ENCODE data around the gene SCGB1D4. TPM values are rescaled to one million over a fixed set of nuclear protein-coding genes. Genes with fewer than 3 reads are reported as not detected.

SCGB1D4 gene
- total and polyA plus RNA-seq, 2 of the 4 experiments (the other 2 are of a cell fraction): not detected

GRCh38 chr11:62306227-62306626 lies 7.4 kb upstream of the SCGB1D4 start:
- H2BK15ac ChIP-seq (ENCODE audit: low read depth, low read length): no peak overlapping the region
- H3K27me3 ChIP-seq (ENCODE audit: control insufficient read depth, insufficient read depth, low read length): no peaks in the 10 kb centered on the region
- H3K4me3 ChIP-seq (ENCODE audit: insufficient read depth, low read depth, low read length): no peak overlapping the region
- no peak overlapping the region for H2AK5ac ChIP-seq (ENCODE audit: low read depth, low read length)
- H3K27ac ChIP-seq (ENCODE audit: insufficient read depth, low read length): no peak overlapping the region
- TF ChIP-seq CHD1 (IDR thresholded peaks at IDR 0.05; ENCODE audit: low read depth, low read length) (no peak), RAD21 (IDR thresholded peaks at IDR 0.05; ENCODE audit: low read length) (no peak), CEBPB (IDR thresholded peaks at IDR 0.05; ENCODE audit: low read depth, low read length) (no peak), MAFK (IDR thresholded peaks at IDR 0.05; ENCODE audit: low read depth, low read length) (no peak), USF2 (IDR thresholded peaks at IDR 0.05; ENCODE audit: low read depth, low read length) (no peak), FOS (IDR thresholded peaks at IDR 0.05; ENCODE audit: low read depth, low read length) (no peak), MAZ (IDR thresholded peaks at IDR 0.05; ENCODE audit: borderline replicate concordance, low read depth, low read length) (no peak)
- H2AK9ac ChIP-seq (replicated peaks; ENCODE audit: low read depth, low read length, poor library complexity): no peak overlapping the region
- no peak overlapping the region for H3K18ac ChIP-seq (ENCODE audit: low read depth, low read length)
- no peak overlapping the region for H3K14ac ChIP-seq (replicated peaks; ENCODE audit: low read depth, low read length)
- H2BK120ac ChIP-seq (ENCODE audit: low read depth, low read length): no peak overlapping the region
- H4K8ac ChIP-seq (ENCODE audit: low read depth in 2 of 2, low read length in 2 of 2): no peak overlapping the region
- ATAC-seq (ENCODE audit: low read depth) (no peak), DNase-seq (no peak)
- no TSS peak for BruUV-seq (replicated peaks)
- H3K4me1 ChIP-seq (ENCODE audit: control insufficient read depth, insufficient read depth, low read length): no peaks in the 10 kb centered on the region
- dilution Hi-C loops (cut with HindIII; ENCODE audit: low sequenced_read_pairs, unreplicated experiment): no loop called here
- no CpG with 5 or more reads among the region's 6 CpGs for WGBS, 2 experiments (ENCODE audit: extremely low coverage in 2 of 2, insufficient read length in 1 of 2)
- POLR2A ChIA-PET (ENCODE audit: unreplicated experiment): no interaction called here
- no peaks in the 10 kb centered on the region for H3K36me3 ChIP-seq (ENCODE audit: control insufficient read depth, insufficient read depth, low read length)
- no peak overlapping the region for H3K23ac ChIP-seq (ENCODE audit: low read depth, low read length)
- H4K91ac ChIP-seq (ENCODE audit: insufficient read depth, low read depth, low read length): no peak overlapping the region
- no peaks in the 10 kb centered on the region for H4K20me1 ChIP-seq (ENCODE audit: insufficient read depth, low read length)
- H4K5ac ChIP-seq (ENCODE audit: low read depth, low read length): no peak overlapping the region
- H3K56ac ChIP-seq (ENCODE audit: extremely low read depth, insufficient read depth, low read length): no peak overlapping the region
- H3K4me2 ChIP-seq (ENCODE audit: low read depth, low read length): no peak overlapping the region
- in situ Hi-C loops (cut with MboI; ENCODE audit: low sequenced_read_pairs): loop anchor here (25.0 kb wide), 1 partner anchor 444 kb away; no protein-coding TSS in a partner anchor
- no peak overlapping the region for H2AFZ ChIP-seq (replicated peaks; ENCODE audit: low read length, poor library complexity)
- H3K9me1 ChIP-seq (ENCODE audit: insufficient read depth, low read length): no peaks in the 10 kb centered on the region
- no peaks in the 10 kb centered on the region for H3K9me3 ChIP-seq (ENCODE audit: control insufficient read depth, insufficient read depth, low read length)
- no peaks in the 10 kb centered on the region for H3K79me1 ChIP-seq (ENCODE audit: low read depth in 1 of 2, low read length in 2 of 2)
- CTCF ChIA-PET: no interaction called here
- H3K4ac ChIP-seq (ENCODE audit: low read depth, low read length): no peak overlapping the region
- intact Hi-C loops (cut with micrococcal nuclease): no loop called here
- H3K9ac ChIP-seq (ENCODE audit: low read depth, low read length): no peak overlapping the region
- no peak overlapping the region for H2BK5ac ChIP-seq (ENCODE audit: low read depth, low read length, poor library complexity, severe bottlenecking)
- no peak overlapping the region for H2BK20ac ChIP-seq (ENCODE audit: low read depth, low read length)
